ENCODE data around the gene ODAM. TPM values are rescaled to one million over a fixed set of nuclear protein-coding genes. Genes with fewer than 3 reads are reported as not detected.
"Not testable (repeated sequence)": the region's sequence is repeated elsewhere in the genome, so short reads cannot be mapped to it uniquely, and the experiment has no call there.

Gene ODAM, protein sequence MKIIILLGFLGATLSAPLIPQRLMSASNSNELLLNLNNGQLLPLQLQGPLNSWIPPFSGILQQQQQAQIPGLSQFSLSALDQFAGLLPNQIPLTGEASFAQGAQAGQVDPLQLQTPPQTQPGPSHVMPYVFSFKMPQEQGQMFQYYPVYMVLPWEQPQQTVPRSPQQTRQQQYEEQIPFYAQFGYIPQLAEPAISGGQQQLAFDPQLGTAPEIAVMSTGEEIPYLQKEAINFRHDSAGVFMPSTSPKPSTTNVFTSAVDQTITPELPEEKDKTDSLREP
- total RNA-seq = not detected
- long read RNA-seq = 0 reads

- DNase-seq = no peak
- intact Hi-C loops (cut with micrococcal nuclease) = no loop called here
- ATAC-seq = no peak
These were observed at the start of gene ODAM for GRCh38 chr4:70195425-70195824. ODAM (plus strand) TSS chr4:70195725; CDS start chr4:70196544, 819 bp downstream.

DNA sequence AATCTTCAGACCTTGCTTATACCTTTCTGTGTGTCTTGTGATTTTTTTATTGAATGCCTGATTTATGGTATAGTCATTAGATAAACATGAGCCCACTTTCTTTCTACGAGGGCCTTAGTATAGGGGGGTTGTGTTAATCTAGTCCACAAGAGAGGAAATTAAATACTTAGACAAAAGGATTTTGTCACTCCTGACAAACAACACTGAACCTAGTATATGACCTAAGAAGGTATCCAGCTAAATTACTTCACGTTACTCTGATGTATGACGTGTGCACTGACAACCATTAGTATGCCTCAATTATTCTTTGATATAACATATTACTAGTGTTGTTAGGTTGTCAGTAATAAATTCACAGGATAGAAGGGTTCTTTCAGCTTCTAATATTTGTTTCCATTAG lies 44.3 kb upstream of the ODAM start:
- DNase-seq = no peak
- no peak for ATAC-seq
- intact Hi-C loops (cut with micrococcal nuclease) = no loop called here

GRCh38 chr4:70152088-70152487 lies 43.4 kb upstream of the ODAM start:
- ATAC-seq = no peak
- DNase-seq = no peak
- intact Hi-C loops (cut with micrococcal nuclease) = no loop called here

GRCh38 chr4:70153937-70154336 lies 41.6 kb upstream of the ODAM start, which contains the start of gene PRR27:
PRR27 (plus strand) TSS chr4:70154237; CDS start chr4:70154376, 139 bp downstream.
- intact Hi-C loops (cut with micrococcal nuclease) = no loop called here
- DNase-seq (no peak), ATAC-seq (no peak)

- ATAC-seq (no peak), DNase-seq (no peak)
These were observed 36.9 kb upstream of the ODAM start for GRCh38 chr4:70158576-70158975.

GRCh38 chr4:70177090-70177489 lies 18.4 kb upstream of the ODAM start:
- intact Hi-C loops (cut with micrococcal nuclease) = no loop called here
- ATAC-seq (no peak), DNase-seq (no peak)

More at GRCh38 chr4:70158576-70158975, 36.9 kb upstream of the ODAM start:
- intact Hi-C loops (cut with micrococcal nuclease) = no loop called here

DNA sequence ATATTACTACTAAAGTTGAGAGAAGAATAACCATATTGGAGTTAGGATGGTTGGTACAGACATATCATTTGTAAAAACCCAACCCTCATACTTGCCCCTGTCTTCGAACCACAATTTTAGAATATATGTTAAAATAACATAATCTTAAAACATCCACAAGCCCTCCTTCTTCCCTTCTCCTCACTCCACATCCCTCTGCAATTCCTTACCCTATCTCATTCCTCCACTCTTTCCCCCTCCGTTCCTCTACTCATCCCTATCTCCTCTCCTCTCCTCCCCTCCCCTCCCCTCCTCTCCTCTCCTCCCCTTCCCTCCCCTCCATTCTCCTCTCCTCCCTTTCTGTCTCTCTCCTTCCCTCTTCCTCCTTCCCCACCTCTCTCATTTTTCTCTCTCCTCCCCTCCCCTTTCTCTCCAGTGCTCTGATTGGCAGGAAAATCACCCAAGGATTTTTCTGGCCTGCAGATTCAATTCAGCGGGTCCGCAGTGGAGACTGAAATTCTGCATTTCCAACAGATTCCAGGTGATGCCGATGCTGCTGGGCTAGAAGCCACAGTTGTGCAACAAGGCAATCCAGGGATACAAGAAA lies 17.4 kb upstream of the ODAM start:
- ATAC-seq (no peak), DNase-seq (no peak)
- intact Hi-C loops (cut with micrococcal nuclease) = no loop called here

- ATAC-seq = no peak
- no peak for DNase-seq
- intact Hi-C loops (cut with micrococcal nuclease) = no loop called here
These were observed 15.7 kb upstream of the ODAM start for GRCh38 chr4:70179811-70180210.

DNA sequence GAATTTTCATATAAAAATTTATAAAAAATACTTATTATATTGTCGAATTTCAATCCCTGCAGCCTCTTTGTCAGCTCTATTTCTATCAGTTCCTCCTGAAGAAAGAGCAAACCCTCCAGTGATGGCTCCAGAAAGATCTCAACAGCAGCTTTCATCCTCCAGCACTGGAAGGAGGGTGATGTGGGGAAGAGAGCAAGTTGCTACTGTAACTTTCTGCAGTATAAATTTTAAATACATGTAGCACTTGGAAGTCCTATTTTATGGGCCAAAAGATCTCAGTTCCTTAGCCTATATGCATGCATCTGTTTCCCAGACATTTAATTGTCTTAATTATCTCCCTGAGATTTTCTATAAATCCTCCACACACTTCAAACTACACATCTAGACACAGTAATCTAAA lies 13.7 kb upstream of the ODAM start:
- DNase-seq (no peak), ATAC-seq (no peak)
- intact Hi-C loops (cut with micrococcal nuclease) = no loop called here

DNA sequence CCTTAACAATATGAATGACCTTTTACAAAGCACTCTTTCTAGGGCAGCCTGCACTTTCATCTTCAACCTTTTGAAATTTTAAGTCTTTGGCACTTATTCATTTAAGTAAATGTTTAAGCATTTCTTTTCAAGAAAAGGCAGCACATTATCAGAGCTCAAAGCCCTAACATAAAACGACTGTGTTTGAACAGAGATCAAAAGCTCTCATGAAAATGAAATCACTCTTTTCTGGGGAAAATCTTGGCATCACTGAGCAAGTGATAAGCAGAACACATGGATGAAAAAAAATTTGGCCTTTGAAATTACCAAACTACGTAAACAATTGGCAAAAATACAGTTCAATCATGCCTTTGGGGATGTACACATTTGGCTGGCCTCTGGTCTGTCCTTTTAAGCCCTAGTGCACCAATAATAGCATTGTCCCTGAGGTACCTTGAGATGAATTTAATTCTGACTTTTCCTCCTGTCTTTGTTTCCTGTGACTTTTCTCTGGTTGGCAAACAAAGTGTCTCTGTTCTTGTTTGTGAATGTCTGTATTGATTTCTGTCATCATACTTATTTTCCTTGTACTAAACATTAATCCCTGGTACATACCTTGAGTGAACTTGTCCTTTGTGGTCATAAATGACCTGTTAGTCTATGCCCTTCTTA lies 12.9 kb upstream of the ODAM start:
- no peak for ATAC-seq
- DNase-seq = no peak
- intact Hi-C loops (cut with micrococcal nuclease) = no loop called here

- DNase-seq = no peak
- no peak for ATAC-seq
- intact Hi-C loops (cut with micrococcal nuclease) = no loop called here
These were observed 12.2 kb upstream of the ODAM start for GRCh38 chr4:70183168-70183939.

DNA sequence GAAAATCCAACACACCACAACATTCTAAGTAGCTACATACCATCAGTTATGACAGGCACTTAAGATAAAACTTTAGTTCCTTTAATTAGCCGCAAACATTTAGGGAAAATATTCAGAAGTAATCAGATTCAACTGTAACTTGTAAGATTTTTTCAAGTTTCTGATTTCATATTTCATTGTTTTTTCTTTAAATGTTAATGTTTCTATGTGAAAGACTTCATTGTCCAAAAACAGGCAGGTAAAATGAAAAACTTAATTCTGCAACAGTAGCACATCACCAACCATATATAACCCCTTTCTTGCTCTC lies 11.6 kb upstream of the ODAM start:
- intact Hi-C loops (cut with micrococcal nuclease) = no loop called here
- ATAC-seq = no peak
- DNase-seq = no peak

GRCh38 chr4:70187216-70187615 lies 8.3 kb upstream of the ODAM start:
- DNase-seq = no peak
- no peak for ATAC-seq
- intact Hi-C loops (cut with micrococcal nuclease) = no loop called here

GRCh38 chr4:70190579-70190978 lies 4.9 kb upstream of the ODAM start:
- ATAC-seq (no peak), DNase-seq (no peak)
- intact Hi-C loops (cut with micrococcal nuclease) = no loop called here

- DNase-seq (no peak), ATAC-seq (no peak)
- intact Hi-C loops (cut with micrococcal nuclease) = no loop called here
These were observed 3.9 kb upstream of the ODAM start for GRCh38 chr4:70191647-70192046.

- intact Hi-C loops (cut with micrococcal nuclease) = no loop called here
- DNase-seq (no peak), ATAC-seq (no peak)
These were observed 2.6 kb upstream of the ODAM start for GRCh38 chr4:70192895-70193294.

GRCh38 chr4:70196857-70197256 lies 1.3 kb downstream of the ODAM start:
- intact Hi-C loops (cut with micrococcal nuclease) = no loop called here
- no peak for ATAC-seq

GRCh38 chr4:70197842-70198241 lies 2.3 kb downstream of the ODAM start:
- ATAC-seq (no peak), DNase-seq (no peak)
- intact Hi-C loops (cut with micrococcal nuclease) = no loop called here

More at GRCh38 chr4:70196857-70197256, 1.3 kb downstream of the ODAM start:
- no peak for DNase-seq

DNA sequence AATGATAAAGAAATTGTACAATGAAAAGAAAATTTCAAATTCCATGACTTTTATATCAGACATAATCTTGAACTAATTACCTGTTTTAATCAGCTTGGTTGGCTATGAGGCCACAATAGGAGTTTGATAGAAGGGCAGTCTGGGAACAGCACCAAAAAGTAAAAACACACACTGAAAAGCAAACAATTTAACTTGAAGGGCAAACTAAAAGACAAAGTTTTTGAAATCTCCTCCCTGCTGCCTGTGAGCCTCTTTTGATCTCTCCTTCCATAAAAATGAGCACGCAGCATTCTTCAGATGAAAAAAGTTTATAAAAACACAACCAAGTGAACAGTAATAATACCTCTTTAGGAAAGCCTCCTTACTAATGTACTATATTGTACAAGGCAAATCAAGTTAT lies 8.1 kb downstream of the ODAM start:
- DNase-seq = no peak
- intact Hi-C loops (cut with micrococcal nuclease) = no loop called here
- no peak for ATAC-seq

GRCh38 chr4:70212752-70213151 lies 17.2 kb downstream of the ODAM start:
- intact Hi-C loops (cut with micrococcal nuclease); ATAC-seq; DNase-seq: not testable (repeated sequence)
